Naive thymus-derived CD4-positive, alpha-beta T cell (primary cell): Measurements from ENCODE around the gene TBCCD1. TPM values are rescaled to one million over a fixed set of nuclear protein-coding genes. Genes with fewer than 3 reads are reported as not detected.
"Not testable (repeated sequence)": the region's sequence is repeated elsewhere in the genome, so short reads cannot be mapped to it uniquely, and the experiment has no call there.

ENCODE experiments used
- ATAC-seq: fragments of 150-1000 bp; cut with Tn5 transposase; 2 replicates; pipeline ENCODE4 v1.10.0; 2021; ENCODE audit warnings: mild to moderate bottlenecking, moderate library complexity
- CTCF ChIA-PET: fragments of 350-600 bp; sonication (Branson Sonifier 250); formaldehyde crosslinking; loops from one replicate; lab custom pipeline; 2021; ENCODE audit warnings: antibody characterized with exemption; lab: Charles Lee
- POLR2A ChIA-PET: fragments of 350-600 bp; sonication (Branson Sonifier 250); formaldehyde crosslinking; loops from one replicate; lab custom pipeline; 2021; ENCODE audit warnings: antibody characterized with exemption, inconsistent platforms; lab: Charles Lee
- DNase-seq, 9 donors: peaks; one replicate each; pipeline versions ENCODE4 v3.0.0 to v3.0.0-alpha.2; 2020 to 2022; ENCODE audit warnings: mixed read lengths in 1 of 9
- H3K27ac ChIP-seq: one replicate; pipeline ENCODE4 v1.7.0; 2013; ENCODE audit warnings: mild to moderate bottlenecking, low read depth, low read length, moderate library complexity
- H3K27me3 ChIP-seq, 2 donors: one replicate each; pipeline ENCODE4 v1.7.0; 2013; ENCODE audit warnings: low read length in 2 of 2, mild to moderate bottlenecking in 2 of 2, moderate library complexity in 2 of 2; ENCODE audit not compliant: control insufficient read depth in 2 of 2, insufficient read depth in 2 of 2
- H3K36me3 ChIP-seq, 3 experiments: 1 replicate in 2 of 3; 2 replicates in 1 of 3; pipeline ENCODE4 v1.7.0; 2013; ENCODE audit warnings: low read length in 3 of 3, mild to moderate bottlenecking in 3 of 3, moderate library complexity in 1 of 3; ENCODE audit not compliant: insufficient read depth in 3 of 3, control insufficient read depth in 2 of 3
- H3K4me1 ChIP-seq, 2 donors: one replicate each; pipeline ENCODE4 v1.7.0; 2013; ENCODE audit warnings: low read length in 2 of 2, mild to moderate bottlenecking in 2 of 2, moderate library complexity in 1 of 2; ENCODE audit not compliant: control insufficient read depth in 2 of 2, insufficient read depth in 2 of 2
- H3K4me3 ChIP-seq: 2 replicates; pipeline ENCODE4 v1.7.0; 2013; ENCODE audit warnings: mild to moderate bottlenecking, low read length
- H3K9me3 ChIP-seq, 3 experiments: 1 replicate in 2 of 3; 2 replicates in 1 of 3; pipeline ENCODE4 v1.7.0; 2013; ENCODE audit warnings: low read length in 3 of 3; ENCODE audit not compliant: control insufficient read depth in 2 of 3
- H3K27ac Mint-ChIP-seq, 9 donors: one replicate each; pipeline ENCODE4 v1.8.0; 2020 to 2022; ENCODE audit warnings: mixed read lengths in 9 of 9, mild to moderate bottlenecking in 8 of 9, moderate library complexity in 5 of 9, inconsistent platforms in 2 of 9
- H3K27me3 Mint-ChIP-seq, 5 donors: one replicate each; pipeline ENCODE4 v1.8.0; 2021 to 2022; ENCODE audit warnings: mixed read lengths in 5 of 5, mild to moderate bottlenecking in 1 of 5
- H3K36me3 Mint-ChIP-seq, 5 donors: one replicate each; pipeline ENCODE4 v1.8.0; 2020 to 2022; ENCODE audit warnings: mixed read lengths in 5 of 5, mild to moderate bottlenecking in 3 of 5, inconsistent platforms in 1 of 5
- H3K4me1 Mint-ChIP-seq, 7 donors: one replicate each; pipeline ENCODE4 v1.8.0; 2020 to 2022; ENCODE audit warnings: mixed read lengths in 7 of 7, mild to moderate bottlenecking in 3 of 7, inconsistent platforms in 1 of 7
- H3K4me3 Mint-ChIP-seq, 10 donors: one replicate each; pipeline ENCODE4 v1.8.0; 2020 to 2022; ENCODE audit warnings: mild to moderate bottlenecking in 10 of 10, mixed read lengths in 10 of 10, moderate library complexity in 6 of 10, inconsistent platforms in 2 of 10
- H3K9me3 Mint-ChIP-seq, 11 donors: one replicate each; pipeline ENCODE4 v1.8.0; 2020 to 2022; ENCODE audit warnings: mixed read lengths in 11 of 11, mild to moderate bottlenecking in 4 of 11, inconsistent platforms in 1 of 11, moderate library complexity in 1 of 11
- intact Hi-C, 2 donors: fragments of 100-400 bp; cut with micrococcal nuclease; formaldehyde crosslinking; loops; one replicate each; pipeline ENCODE4 v1.15.1; 2023
- polyA plus RNA-seq, 2 donors: library from polyadenylated mRNA; unstranded; fragments of 300-500 nt; fragmentation: Illumina TruSeq; gene quantifications; one replicate each; pipeline ENCODE4 v1.2.3, GENCODE V29; 2021
- total RNA-seq, 6 experiments: library from RNA in 5 of 6; stranded (reverse) in 5 of 6; gene quantifications; 1 replicate in 5 of 6; 2 replicates in 1 of 6; pipeline ENCODE4 v1.2.3 and lab custom pipeline; 2021 to 2026

The TBCCD1 gene
- total and polyA plus RNA-seq, 7 experiments from 2014 or later = 11.3 to 21.1 (median 15.8) TPM

- Mint-ChIP-seq H3K4me1 (peaks cover 5 to 23% (median 8%) of the 10 kb centered on the region in 7 donors), H3K27me3 (no peaks in the 10 kb centered on the region), H3K9me3 (no peaks in the 10 kb centered on the region), H3K36me3 (peaks cover 0 to 3% (median 0%) of the 10 kb centered on the region in 5 donors), H3K27ac (peak overlapping the region in 2 of 9 donors; percentile 41 to 80), H3K4me3 (no peak overlapping the region)
- Histone ChIP-seq H3K27me3 (no peaks in the 10 kb centered on the region), H3K9me3 (no peaks in the 10 kb centered on the region), H3K4me1 (no peaks in the 10 kb centered on the region), H3K36me3 (peaks cover 0 to 4% (median 0%) of the 10 kb centered on the region in 3 experiments), H3K4me3 (no peak overlapping the region), H3K27ac (no peak overlapping the region)
- no peak for ATAC-seq
- POLR2A ChIA-PET = interaction anchor here (0.7 kb wide), 1 partner anchor 193 kb away, joined by 3 read pairs; the partner anchor contains the start of gene EIF4A2
- DNase-seq = no peak
- intact Hi-C loops = loop anchor here in 1 of 2 donors (1.0 kb wide), 1 partner anchor 25 kb away; no protein-coding TSS in a partner anchor
- CTCF ChIA-PET = interaction anchor here (0.9 to 2.3 kb wide), 3 partner anchors 24 to 231 kb away, joined by 3 to 9 read pairs (median 4); no protein-coding TSS in a partner anchor
Observed at GRCh38 chr3:186590580-186591295, 23.6 kb upstream of the TBCCD1 start.

GRCh38 chr3:186589856-186590579 lies 22.9 kb upstream of the TBCCD1 start:
- Histone ChIP-seq H3K4me3 (no peak overlapping the region), H3K27me3 (no peaks in the 10 kb centered on the region), H3K36me3 (peaks cover 0 to 10% (median 0%) of the 10 kb centered on the region in 3 experiments), H3K9me3 (no peaks in the 10 kb centered on the region), H3K27ac (no peak overlapping the region), H3K4me1 (no peaks in the 10 kb centered on the region)
- CTCF ChIA-PET = interaction anchor here (1.3 to 2.3 kb wide), 2 partner anchors 25 to 27 kb away, joined by 4 to 9 read pairs; no protein-coding TSS in a partner anchor
- no peak overlapping the region for H3K4me3 Mint-ChIP-seq
- H3K9me3 Mint-ChIP-seq = no peaks in the 10 kb centered on the region
- ATAC-seq (peak; percentile 71), DNase-seq (peak in 1 of 9 donors; percentile 18)
- H3K27me3 Mint-ChIP-seq = no peaks in the 10 kb centered on the region
- POLR2A ChIA-PET = interaction anchor here (0.7 kb wide), 1 partner anchor 194 kb away, joined by 3 read pairs; the partner anchor contains the start of gene EIF4A2
- peak overlapping the region in 3 of 9 donors; percentile 67 to 80 (median 69) for H3K27ac Mint-ChIP-seq
- H3K36me3 Mint-ChIP-seq = peaks cover 0 to 9% (median 0%) of the 10 kb centered on the region in 5 donors
- peaks cover 5 to 23% (median 8%) of the 10 kb centered on the region in 7 donors for H3K4me1 Mint-ChIP-seq
- intact Hi-C loops = loop anchor here in 1 of 2 donors (1.0 kb wide), 1 partner anchor 25 kb away; no protein-coding TSS in a partner anchor

- H3K4me3 Mint-ChIP-seq = no peak overlapping the region
- CTCF ChIA-PET = no interaction called here
- peaks cover 6 to 18% (median 9%) of the 10 kb centered on the region in 5 donors for H3K36me3 Mint-ChIP-seq
- no peaks in the 10 kb centered on the region for H3K9me3 Mint-ChIP-seq
- no peak overlapping the region for H3K27ac ChIP-seq
- H3K4me1 Mint-ChIP-seq = peaks cover 5 to 23% (median 8%) of the 10 kb centered on the region in 7 donors
- H3K27ac Mint-ChIP-seq = no peak overlapping the region
- peaks cover 0 to 19% (median 4%) of the 10 kb centered on the region in 3 experiments for H3K36me3 ChIP-seq
- ATAC-seq (no peak), DNase-seq (no peak)
- H3K27me3 Mint-ChIP-seq = no peaks in the 10 kb centered on the region
- intact Hi-C loops = no loop called here
- no peaks in the 10 kb centered on the region for H3K27me3 ChIP-seq
- POLR2A ChIA-PET = no interaction called here
- H3K4me1 ChIP-seq = no peaks in the 10 kb centered on the region
- no peaks in the 10 kb centered on the region for H3K9me3 ChIP-seq
- no peak overlapping the region for H3K4me3 ChIP-seq
Observed at GRCh38 chr3:186589121-186589520, 22.0 kb upstream of the TBCCD1 start.

GRCh38 chr3:186588632-186589031 lies 21.5 kb upstream of the TBCCD1 start:
- Mint-ChIP-seq H3K4me1 (peaks cover 5 to 23% (median 8%) of the 10 kb centered on the region in 7 donors), H3K27ac (no peak overlapping the region), H3K4me3 (no peak overlapping the region), H3K9me3 (no peaks in the 10 kb centered on the region), H3K27me3 (no peaks in the 10 kb centered on the region), H3K36me3 (peaks cover 8 to 19% (median 12%) of the 10 kb centered on the region in 5 donors)
- Histone ChIP-seq H3K27ac (no peak overlapping the region), H3K27me3 (no peaks in the 10 kb centered on the region), H3K4me3 (no peak overlapping the region), H3K36me3 (peaks cover 4 to 24% (median 8%) of the 10 kb centered on the region in 3 experiments), H3K4me1 (no peaks in the 10 kb centered on the region), H3K9me3 (no peaks in the 10 kb centered on the region)
- ChIA-PET CTCF (no interaction called here), POLR2A (no interaction called here)
- intact Hi-C loops = no loop called here
- ATAC-seq (no peak), DNase-seq (no peak)

GRCh38 chr3:186587183-186587582 lies 20.0 kb upstream of the TBCCD1 start:
- DNase-seq = no peak
- Mint-ChIP-seq H3K4me3 (no peak overlapping the region), H3K9me3 (no peaks in the 10 kb centered on the region), H3K4me1 (peaks cover 5 to 23% (median 8%) of the 10 kb centered on the region in 7 donors), H3K27me3 (no peaks in the 10 kb centered on the region), H3K27ac (peak overlapping the region in 1 of 9 donors; percentile 13), H3K36me3 (peaks cover 8 to 27% (median 19%) of the 10 kb centered on the region in 5 donors)
- CTCF ChIA-PET = interaction anchor here (0.7 to 1.2 kb wide), 2 partner anchors 8 to 10 kb away, joined by 3 to 4 read pairs; no protein-coding TSS in a partner anchor
- Histone ChIP-seq H3K27me3 (no peaks in the 10 kb centered on the region), H3K9me3 (no peaks in the 10 kb centered on the region), H3K36me3 (peaks cover 10 to 38% (median 21%) of the 10 kb centered on the region in 3 experiments), H3K27ac (no peak overlapping the region), H3K4me1 (no peaks in the 10 kb centered on the region), H3K4me3 (no peak overlapping the region)
- POLR2A ChIA-PET = interaction anchor here (0.9 kb wide), 1 partner anchor 17 kb away, joined by 3 read pairs; the partner anchor contains the start of gene DNAJB11
- no peak for ATAC-seq
- intact Hi-C loops = no loop called here

GRCh38 chr3:186586245-186586644 lies 19.1 kb upstream of the TBCCD1 start:
- H3K4me1 ChIP-seq, H3K27ac ChIP-seq, H3K27me3 Mint-ChIP-seq, H3K4me3 ChIP-seq, intact Hi-C loops, H3K27me3 ChIP-seq, ATAC-seq, H3K9me3 Mint-ChIP-seq, H3K4me3 Mint-ChIP-seq, DNase-seq, H3K9me3 ChIP-seq, H3K27ac Mint-ChIP-seq: not testable (repeated sequence)
- POLR2A ChIA-PET = interaction anchor here (0.6 to 1.0 kb wide), 2 partner anchors 42 to 186 kb away, joined by 3 read pairs; no protein-coding TSS in a partner anchor
- CTCF ChIA-PET = interaction anchor here (1.2 kb wide), 1 partner anchor 11 kb away, joined by 3 read pairs; no protein-coding TSS in a partner anchor
- peaks cover 5 to 23% (median 8%) of the 10 kb centered on the region in 7 donors for H3K4me1 Mint-ChIP-seq
- H3K36me3 Mint-ChIP-seq = peaks cover 8 to 37% (median 22%) of the 10 kb centered on the region in 5 donors
- H3K36me3 ChIP-seq = peaks cover 13 to 47% (median 30%) of the 10 kb centered on the region in 3 experiments
